ENCODE data around the gene CDK3. TPM values are rescaled to one million over a fixed set of nuclear protein-coding genes. Genes with fewer than 3 reads are reported as not detected.

Gene CDK3
- total RNA-seq, 2 experiments from 2014 or later = 7.3 to 12.8 TPM

DNA sequence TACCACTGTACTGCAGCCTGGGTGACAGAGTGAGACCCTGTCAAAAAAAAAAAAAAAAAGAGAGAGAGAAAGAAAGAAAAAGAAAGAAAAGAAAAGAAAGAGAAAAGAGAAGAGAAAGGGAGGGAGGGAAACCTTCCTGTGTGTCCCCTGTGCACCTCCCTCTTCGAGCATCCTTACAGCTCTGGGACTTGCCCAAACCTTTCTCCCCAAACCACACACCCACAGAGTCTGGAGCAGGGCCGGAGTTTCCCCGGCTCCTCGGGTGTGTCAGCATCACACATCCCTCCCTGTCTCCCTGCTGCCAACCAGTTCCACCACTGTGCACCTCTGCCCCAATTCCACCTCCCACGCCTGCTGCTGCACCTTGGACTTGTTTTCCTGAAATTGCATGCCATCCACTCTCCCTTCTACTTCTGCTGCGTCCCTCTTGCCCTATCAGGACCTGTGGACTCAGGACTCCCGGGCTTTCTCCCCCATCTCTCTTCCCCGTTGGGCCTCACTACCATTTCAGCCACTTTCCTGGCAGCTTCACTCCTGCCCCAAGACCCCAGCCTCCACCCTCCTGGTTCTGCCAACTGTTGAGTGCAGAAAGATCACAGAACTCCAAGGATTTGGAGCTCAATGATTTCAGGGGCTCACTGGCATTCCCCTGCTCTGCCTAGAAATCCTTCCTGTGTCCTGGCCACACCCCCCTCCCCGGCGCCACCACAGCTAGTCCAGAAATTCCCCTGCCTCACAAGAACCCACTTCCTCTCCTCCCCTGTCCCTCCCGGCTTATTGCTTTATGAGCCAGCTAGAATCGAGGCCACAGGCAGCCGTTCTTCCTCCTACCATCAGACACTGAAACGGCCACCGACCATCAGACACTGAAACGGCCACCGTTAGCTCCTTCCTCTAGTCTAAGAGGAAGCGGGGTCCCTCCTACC, 3.7 kb upstream of the CDK3 start:
- Histone ChIP-seq H3K4me1 (ENCODE audit: insufficient read depth, low read length, poor library complexity, severe bottlenecking) (peaks cover 23% of the 10 kb centered on the region), H2AFZ (ENCODE audit: low read length) (peak overlapping the region; percentile 6; the same call in 1 of the 2 replicates), H3K9me3 (ENCODE audit: low read length) (no peaks in the 10 kb centered on the region), H3K9me2 (ENCODE audit: insufficient read depth, low read length) (no peaks in the 10 kb centered on the region), H3K4me3 (ENCODE audit: low read depth, low read length, poor library complexity, severe bottlenecking) (no peak overlapping the region), H4K20me1 (ENCODE audit: insufficient read depth, low read length) (no peaks in the 10 kb centered on the region), H3K4me2 (ENCODE audit: low read length) (peak overlapping the region; percentile 34), H3K27ac (ENCODE audit: low read depth, low read length, poor library complexity, severe bottlenecking) (no peak overlapping the region), H3K79me2 (ENCODE audit: insufficient read depth, low read depth, low read length) (no peaks in the 10 kb centered on the region), H3K36me3 (ENCODE audit: insufficient read depth, low read length) (peaks cover 25% of the 10 kb centered on the region)
- POLR2A ChIA-PET = interaction anchor here (0.6 to 1.5 kb wide), 9 partner anchors 12 to 537 kb away, joined by 3 to 6 read pairs (median 3); no protein-coding TSS in a partner anchor
- BruUV-seq (replicated peaks) = no TSS peak
- intact Hi-C loops (cut with micrococcal nuclease; ENCODE audit: unreplicated experiment) = no loop called here
- CTCF ChIA-PET (ENCODE audit: unreplicated experiment) = interaction anchor here (0.6 to 1.8 kb wide), 5 partner anchors 15 to 121 kb away, joined by 3 to 8 read pairs (median 3); no protein-coding TSS in a partner anchor
- no peak for TF ChIP-seq CTCF (conservative IDR thresholded peaks at IDR 0.05; ENCODE audit: low read length)
- TF ChIP-seq EZH2phosphoT487 (IDR thresholded peaks at IDR 0.05; ENCODE audit: borderline replicate concordance, low read depth, low read length) = no peak
- peak; percentile 32 for DNase-seq (ENCODE audit: low spot score)

- no peaks in the 10 kb centered on the region for H3K9me3 ChIP-seq (ENCODE audit: low read length)
- H3K4me2 ChIP-seq (ENCODE audit: low read length) = no peak overlapping the region
- ChIA-PET POLR2A (interaction anchor here (0.5 to 1.5 kb wide), 3 partner anchors 21 to 455 kb away, joined by 3 to 7 read pairs (median 3); no protein-coding TSS in a partner anchor), CTCF (ENCODE audit: unreplicated experiment) (interaction anchor here (0.6 to 1.4 kb wide), 4 partner anchors 17 to 365 kb away, joined by 3 to 4 read pairs (median 3); partner anchors contain the start of gene SMIM5)
- no peak overlapping the region for H2AFZ ChIP-seq (ENCODE audit: low read length)
- H3K79me2 ChIP-seq (ENCODE audit: insufficient read depth, low read depth, low read length) = no peaks in the 10 kb centered on the region
- BruUV-seq (replicated peaks) = no TSS peak
- H3K4me1 ChIP-seq (ENCODE audit: insufficient read depth, low read length, poor library complexity, severe bottlenecking) = peaks cover 19% of the 10 kb centered on the region
- no peak overlapping the region for H3K4me3 ChIP-seq (ENCODE audit: low read depth, low read length, poor library complexity, severe bottlenecking)
- TF ChIP-seq CTCF (conservative IDR thresholded peaks at IDR 0.05; ENCODE audit: low read length) (no peak), EZH2phosphoT487 (IDR thresholded peaks at IDR 0.05; ENCODE audit: borderline replicate concordance, low read depth, low read length) (no peak)
- H3K27ac ChIP-seq (ENCODE audit: low read depth, low read length, poor library complexity, severe bottlenecking) = no peak overlapping the region
- H3K9me2 ChIP-seq (ENCODE audit: insufficient read depth, low read length) = no peaks in the 10 kb centered on the region
- no peaks in the 10 kb centered on the region for H4K20me1 ChIP-seq (ENCODE audit: insufficient read depth, low read length)
- intact Hi-C loops (cut with micrococcal nuclease; ENCODE audit: unreplicated experiment) = no loop called here
- peaks cover 16% of the 10 kb centered on the region for H3K36me3 ChIP-seq (ENCODE audit: insufficient read depth, low read length)
- no peak for DNase-seq (ENCODE audit: low spot score)
Measured at GRCh38 chr17:75998327-75998795, 2.3 kb upstream of the CDK3 start.
